CD1c-positive myeloid dendritic cell (primary cell): ENCODE measurements around the gene FAM161B.
"Not testable (repeated sequence)": the region's sequence is repeated elsewhere in the genome, so short reads cannot be mapped to it uniquely, and the experiment has no call there.

ENCODE experiments used
- DNase-seq: peaks from one replicate; pipeline ENCODE4 v3.0.0-alpha.2; 2016; ENCODE audit errors: extremely low spot score

The FAM161B gene

GRCh38 chr14:73949752-73950734 is at the start of gene FAM161B, which contains the start of gene COQ6:
TSS of gene FAM161B (minus strand) at chr14:73950094. CDS start at chr14:73950026, 68 bp downstream.
TSS of gene COQ6 (plus strand) at chr14:73950302. CDS start at chr14:73950333, 31 bp downstream.
- peak; percentile 99 for DNase-seq

GRCh38 chr14:73998726-73999125 is 48.8 kb upstream of the FAM161B start:
- DNase-seq: no peak

- DNase-seq: no peak
These were observed 48.1 kb upstream of the FAM161B start for GRCh38 chr14:73997944-73998447.

GRCh38 chr14:73997108-73997943 is 47.4 kb upstream of the FAM161B start:
- DNase-seq: no peak

GRCh38 chr14:73996731-73997107 is 46.8 kb upstream of the FAM161B start:
- DNase-seq: no peak

- DNase-seq: no peak
These were observed 46.1 kb upstream of the FAM161B start for GRCh38 chr14:73995977-73996378.

- DNase-seq: not testable (repeated sequence)
These were observed 45.0 kb upstream of the FAM161B start for GRCh38 chr14:73994926-73995325.

- no peak for DNase-seq
These were observed 41.2 kb upstream of the FAM161B start for GRCh38 chr14:73991092-73991491.

GRCh38 chr14:73988656-73989055 is 38.8 kb upstream of the FAM161B start:
- DNase-seq: not testable (repeated sequence)

GRCh38 chr14:73988065-73988464 is 38.2 kb upstream of the FAM161B start:
- no peak for DNase-seq

GRCh38 chr14:73977896-73978295 is 28.0 kb upstream of the FAM161B start:
- DNase-seq: no peak

- no peak for DNase-seq
These were observed 26.2 kb upstream of the FAM161B start for GRCh38 chr14:73976125-73976524.

- DNase-seq: no peak
These were observed 23.6 kb upstream of the FAM161B start for GRCh38 chr14:73973497-73973896.

GRCh38 chr14:73968885-73969284 is 19.0 kb upstream of the FAM161B start:
- no peak for DNase-seq

- DNase-seq: no peak
These were observed 15.3 kb upstream of the FAM161B start for GRCh38 chr14:73965216-73965615.

- no peak for DNase-seq
These were observed 11.3 kb upstream of the FAM161B start for GRCh38 chr14:73961192-73961591.

GRCh38 chr14:73958591-73958990 is 8.7 kb upstream of the FAM161B start:
- DNase-seq: no peak

- DNase-seq: no peak
These were observed 5.8 kb upstream of the FAM161B start for GRCh38 chr14:73955674-73956073.

GRCh38 chr14:73953731-73954130 is 3.8 kb upstream of the FAM161B start:
- no peak for DNase-seq

- DNase-seq: no peak
These were observed 4.7 kb downstream of the FAM161B start for GRCh38 chr14:73945159-73945670.

- DNase-seq: no peak
These were observed 5.3 kb downstream of the FAM161B start for GRCh38 chr14:73944432-73945158.
